WTC11 (cell line): ENCODE results near the gene CLTB.

ENCODE experiments used
- CBFB ChIP-seq: sonication (generic); formaldehyde crosslinking; IDR thresholded peaks from 2 replicates; pipeline ENCODE4 v1.8.1; 2022; ENCODE audit warnings: mild to moderate bottlenecking, low read depth, missing genetic modification reagents
- CREB1 ChIP-seq: sonication (generic); formaldehyde crosslinking; IDR thresholded peaks from 2 replicates; pipeline ENCODE4 v1.8.0; 2023; ENCODE audit warnings: mild to moderate bottlenecking, missing genetic modification reagents
- JUN ChIP-seq: sonication (generic); formaldehyde crosslinking; IDR thresholded peaks from 2 replicates; pipeline ENCODE4 v1.8.0; 2023; ENCODE audit warnings: mild to moderate bottlenecking, missing genetic modification reagents
- NR1H2 ChIP-seq: sonication (generic); formaldehyde crosslinking; IDR thresholded peaks from 2 replicates; pipeline ENCODE4 v1.9.0; 2021; ENCODE audit warnings: mild to moderate bottlenecking, moderate library complexity, missing genetic modification reagents
- SP1 ChIP-seq: sonication (generic); formaldehyde crosslinking; conservative IDR thresholded peaks from 2 replicates; pipeline ENCODE4 v1.8.1; 2022; ENCODE audit warnings: missing genetic modification reagents
- TCF7 ChIP-seq: sonication (generic); formaldehyde crosslinking; IDR thresholded peaks from 2 replicates; pipeline ENCODE4 v1.8.0; 2022; ENCODE audit warnings: mild to moderate bottlenecking, low read depth, missing genetic modification reagents, moderate library complexity
- TEAD4 ChIP-seq: sonication (generic); formaldehyde crosslinking; IDR thresholded peaks from 2 replicates; pipeline ENCODE4 v1.8.0; 2022; ENCODE audit warnings: mild to moderate bottlenecking, missing genetic modification reagents
- TF ChIP-seq, protein P1 (sequence below): sonication (generic); formaldehyde crosslinking; IDR thresholded peaks from 2 replicates; pipeline ENCODE4 v1.8.0; 2023; ENCODE audit warnings: missing genetic modification reagents, mild to moderate bottlenecking, borderline replicate concordance
- TF ChIP-seq, protein P2 (sequence below): fragments of 200-600 bp; IDR thresholded peaks from 2 replicates; pipeline ENCODE4 v1.8.0; 2022; ENCODE audit warnings: antibody characterized with exemption
- TF ChIP-seq, protein P3 (sequence below): sonication (generic); formaldehyde crosslinking; conservative IDR thresholded peaks from 2 replicates; pipeline ENCODE4 v1.8.1; 2022; ENCODE audit warnings: mild to moderate bottlenecking, missing genetic modification reagents
- TF ChIP-seq, protein P4 (sequence below): sonication (generic); formaldehyde crosslinking; IDR thresholded peaks from 2 replicates; pipeline ENCODE4 v1.8.0; 2022; ENCODE audit warnings: mild to moderate bottlenecking, missing genetic modification reagents

DNA sequence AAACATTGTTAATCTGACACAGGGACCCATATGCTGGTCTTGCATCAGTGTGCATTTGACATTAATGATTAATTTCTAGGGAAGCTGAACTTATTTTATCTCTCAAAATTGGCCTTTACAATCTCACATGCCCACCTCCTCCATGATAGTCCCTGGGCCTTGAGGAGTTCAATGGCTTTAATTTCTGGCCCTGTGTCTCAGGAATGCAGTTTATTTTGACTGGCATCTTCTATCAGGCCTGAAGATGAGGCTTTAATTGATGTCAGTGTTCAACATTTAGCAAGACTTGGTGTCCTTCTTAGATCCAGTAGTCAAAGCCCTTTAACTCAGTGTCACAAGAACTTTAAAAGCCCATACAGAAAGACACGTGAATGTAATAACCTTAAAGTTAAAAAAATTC, 10.5 kb upstream of the CLTB start:
- TF ChIP-seq TEAD4 (CRISPR knock-in tag) = no peak
- no peak for TF ChIP-seq CBFB (CRISPR knock-in tag)
- TF ChIP-seq, protein P1, sequence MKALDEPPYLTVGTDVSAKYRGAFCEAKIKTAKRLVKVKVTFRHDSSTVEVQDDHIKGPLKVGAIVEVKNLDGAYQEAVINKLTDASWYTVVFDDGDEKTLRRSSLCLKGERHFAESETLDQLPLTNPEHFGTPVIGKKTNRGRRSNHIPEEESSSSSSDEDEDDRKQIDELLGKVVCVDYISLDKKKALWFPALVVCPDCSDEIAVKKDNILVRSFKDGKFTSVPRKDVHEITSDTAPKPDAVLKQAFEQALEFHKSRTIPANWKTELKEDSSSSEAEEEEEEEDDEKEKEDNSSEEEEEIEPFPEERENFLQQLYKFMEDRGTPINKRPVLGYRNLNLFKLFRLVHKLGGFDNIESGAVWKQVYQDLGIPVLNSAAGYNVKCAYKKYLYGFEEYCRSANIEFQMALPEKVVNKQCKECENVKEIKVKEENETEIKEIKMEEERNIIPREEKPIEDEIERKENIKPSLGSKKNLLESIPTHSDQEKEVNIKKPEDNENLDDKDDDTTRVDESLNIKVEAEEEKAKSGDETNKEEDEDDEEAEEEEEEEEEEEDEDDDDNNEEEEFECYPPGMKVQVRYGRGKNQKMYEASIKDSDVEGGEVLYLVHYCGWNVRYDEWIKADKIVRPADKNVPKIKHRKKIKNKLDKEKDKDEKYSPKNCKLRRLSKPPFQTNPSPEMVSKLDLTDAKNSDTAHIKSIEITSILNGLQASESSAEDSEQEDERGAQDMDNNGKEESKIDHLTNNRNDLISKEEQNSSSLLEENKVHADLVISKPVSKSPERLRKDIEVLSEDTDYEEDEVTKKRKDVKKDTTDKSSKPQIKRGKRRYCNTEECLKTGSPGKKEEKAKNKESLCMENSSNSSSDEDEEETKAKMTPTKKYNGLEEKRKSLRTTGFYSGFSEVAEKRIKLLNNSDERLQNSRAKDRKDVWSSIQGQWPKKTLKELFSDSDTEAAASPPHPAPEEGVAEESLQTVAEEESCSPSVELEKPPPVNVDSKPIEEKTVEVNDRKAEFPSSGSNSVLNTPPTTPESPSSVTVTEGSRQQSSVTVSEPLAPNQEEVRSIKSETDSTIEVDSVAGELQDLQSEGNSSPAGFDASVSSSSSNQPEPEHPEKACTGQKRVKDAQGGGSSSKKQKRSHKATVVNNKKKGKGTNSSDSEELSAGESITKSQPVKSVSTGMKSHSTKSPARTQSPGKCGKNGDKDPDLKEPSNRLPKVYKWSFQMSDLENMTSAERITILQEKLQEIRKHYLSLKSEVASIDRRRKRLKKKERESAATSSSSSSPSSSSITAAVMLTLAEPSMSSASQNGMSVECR (CRISPR knock-in tag) = no peak
- TF ChIP-seq, protein P2, sequence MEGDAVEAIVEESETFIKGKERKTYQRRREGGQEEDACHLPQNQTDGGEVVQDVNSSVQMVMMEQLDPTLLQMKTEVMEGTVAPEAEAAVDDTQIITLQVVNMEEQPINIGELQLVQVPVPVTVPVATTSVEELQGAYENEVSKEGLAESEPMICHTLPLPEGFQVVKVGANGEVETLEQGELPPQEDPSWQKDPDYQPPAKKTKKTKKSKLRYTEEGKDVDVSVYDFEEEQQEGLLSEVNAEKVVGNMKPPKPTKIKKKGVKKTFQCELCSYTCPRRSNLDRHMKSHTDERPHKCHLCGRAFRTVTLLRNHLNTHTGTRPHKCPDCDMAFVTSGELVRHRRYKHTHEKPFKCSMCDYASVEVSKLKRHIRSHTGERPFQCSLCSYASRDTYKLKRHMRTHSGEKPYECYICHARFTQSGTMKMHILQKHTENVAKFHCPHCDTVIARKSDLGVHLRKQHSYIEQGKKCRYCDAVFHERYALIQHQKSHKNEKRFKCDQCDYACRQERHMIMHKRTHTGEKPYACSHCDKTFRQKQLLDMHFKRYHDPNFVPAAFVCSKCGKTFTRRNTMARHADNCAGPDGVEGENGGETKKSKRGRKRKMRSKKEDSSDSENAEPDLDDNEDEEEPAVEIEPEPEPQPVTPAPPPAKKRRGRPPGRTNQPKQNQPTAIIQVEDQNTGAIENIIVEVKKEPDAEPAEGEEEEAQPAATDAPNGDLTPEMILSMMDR = no peak
- no peak for TF ChIP-seq JUN (CRISPR knock-in tag)
- no peak for TF ChIP-seq SP1 (CRISPR knock-in tag)
- TF ChIP-seq, protein P3, sequence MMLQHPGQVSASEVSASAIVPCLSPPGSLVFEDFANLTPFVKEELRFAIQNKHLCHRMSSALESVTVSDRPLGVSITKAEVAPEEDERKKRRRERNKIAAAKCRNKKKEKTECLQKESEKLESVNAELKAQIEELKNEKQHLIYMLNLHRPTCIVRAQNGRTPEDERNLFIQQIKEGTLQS (CRISPR knock-in tag) = no peak
- TF ChIP-seq, protein P4, sequence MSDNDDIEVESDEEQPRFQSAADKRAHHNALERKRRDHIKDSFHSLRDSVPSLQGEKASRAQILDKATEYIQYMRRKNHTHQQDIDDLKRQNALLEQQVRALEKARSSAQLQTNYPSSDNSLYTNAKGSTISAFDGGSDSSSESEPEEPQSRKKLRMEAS = no peak
- TF ChIP-seq TCF7 (CRISPR knock-in tag) = no peak
- no peak for TF ChIP-seq CREB1
- TF ChIP-seq NR1H2 (CRISPR knock-in tag) = no peak
